IMR-90 (cell line): ENCODE data around the gene NPPA. TPM values are rescaled to one million over a fixed set of nuclear protein-coding genes. Genes with fewer than 3 reads are reported as not detected.

Source experiments
- ATAC-seq: fragments of 200-7000 bp; cut with Tn5 transposase; 2 replicates; pipeline ENCODE4 v1.9.1; 2020; ENCODE audit warnings: low read depth, mild to moderate bottlenecking, moderate library complexity
- BruUV-seq: library from RNA; stranded (reverse); fragments of 400-500 nt; replicated peaks from 2 replicates; lab custom pipeline; 2021; lab: Mats Ljungman, UMichigan
- CTCF ChIA-PET: fragments of 300-600 bp; formaldehyde crosslinking; extraction: SDS; loops from one replicate; lab custom pipeline; 2021; ENCODE audit warnings: antibody characterized with exemption; lab: Yijun Ruan, JAX
- POLR2A ChIA-PET: fragments of 300-600 bp; sonication (Branson Sonifier 250); formaldehyde crosslinking; loops from one replicate; lab custom pipeline; 2022; ENCODE audit warnings: antibody characterized with exemption; ENCODE audit not compliant: unreplicated experiment; lab: Charles Lee
- DNase-seq: peaks from one replicate; pipeline ENCODE4 v3.0.0; 2013
- H2AFZ ChIP-seq: replicated peaks from 2 replicates; pipeline ENCODE3; 2013; ENCODE audit warnings: low read length, mild to moderate bottlenecking; ENCODE audit not compliant: poor library complexity
- H2AK5ac ChIP-seq: 2 replicates; pipeline ENCODE4 v1.6.1; 2013; ENCODE audit warnings: low read depth, low read length, inconsistent platforms
- H2AK9ac ChIP-seq: replicated peaks from 2 replicates; pipeline ENCODE3; 2013; ENCODE audit warnings: mild to moderate bottlenecking, low read depth, low read length, moderate library complexity; ENCODE audit not compliant: poor library complexity
- H2BK120ac ChIP-seq: 2 replicates; pipeline ENCODE4 v1.6.1; 2013; ENCODE audit warnings: low read depth, low read length, inconsistent platforms
- H2BK15ac ChIP-seq: 3 replicates; pipeline ENCODE4 v1.6.1; 2013; ENCODE audit warnings: low read depth, low read length, inconsistent platforms
- H2BK20ac ChIP-seq: 2 replicates; pipeline ENCODE4 v1.6.1; 2013; ENCODE audit warnings: low read depth, mild to moderate bottlenecking, inconsistent platforms, low read length, moderate library complexity
- H2BK5ac ChIP-seq: 2 replicates; pipeline ENCODE4 v1.6.1; 2013; ENCODE audit warnings: mild to moderate bottlenecking, low read depth, low read length, inconsistent platforms; ENCODE audit not compliant: poor library complexity, severe bottlenecking
- H3K14ac ChIP-seq: replicated peaks from 2 replicates; pipeline ENCODE4 v1.6.1; 2013; ENCODE audit warnings: low read depth, low read length, inconsistent platforms
- H3K18ac ChIP-seq: 2 replicates; pipeline ENCODE4 v1.6.1; 2013; ENCODE audit warnings: low read depth, low read length, control low read depth
- H3K23ac ChIP-seq: 2 replicates; pipeline ENCODE4 v1.6.1; 2013; ENCODE audit warnings: low read depth, low read length, inconsistent platforms
- H3K27ac ChIP-seq: 2 replicates; pipeline ENCODE4 v1.5.1; 2013; ENCODE audit warnings: mild to moderate bottlenecking, control low read depth, low read length; ENCODE audit not compliant: insufficient read depth
- H3K27me3 ChIP-seq: 2 replicates; pipeline ENCODE4 v1.6.1; 2013; ENCODE audit warnings: low read length; ENCODE audit not compliant: control insufficient read depth, insufficient read depth
- H3K36me3 ChIP-seq: 2 replicates; pipeline ENCODE4 v1.6.1; 2013; ENCODE audit warnings: low read length, mixed read lengths; ENCODE audit not compliant: control insufficient read depth, insufficient read depth
- H3K4ac ChIP-seq: 2 replicates; pipeline ENCODE4 v1.6.1; 2013; ENCODE audit warnings: low read depth, low read length, inconsistent platforms
- H3K4me1 ChIP-seq: 2 replicates; pipeline ENCODE4 v1.6.1; 2013; ENCODE audit warnings: low read length, mixed read lengths; ENCODE audit not compliant: control insufficient read depth, insufficient read depth
- H3K4me2 ChIP-seq: 2 replicates; pipeline ENCODE4 v1.6.1; 2013; ENCODE audit warnings: low read depth, mild to moderate bottlenecking, control low read depth, low read length, moderate library complexity
- H3K4me3 ChIP-seq: 2 replicates; pipeline ENCODE4 v1.5.1; 2013; ENCODE audit warnings: low read depth, mild to moderate bottlenecking, control low read depth, low read length, moderate library complexity; ENCODE audit not compliant: insufficient read depth
- H3K56ac ChIP-seq: 2 replicates; pipeline ENCODE4 v1.6.1; 2013; ENCODE audit warnings: low read length, inconsistent platforms; ENCODE audit not compliant: insufficient read depth; ENCODE audit errors: extremely low read depth
- H3K79me1 ChIP-seq, 2 experiments: 2 replicates each; pipeline ENCODE4 v1.6.1; 2013; ENCODE audit warnings: low read length in 2 of 2, inconsistent platforms in 1 of 2, low read depth in 1 of 2
- H3K9ac ChIP-seq: 2 replicates; pipeline ENCODE4 v1.6.1; 2013; ENCODE audit warnings: low read depth, low read length, control low read depth
- H3K9me1 ChIP-seq: 2 replicates; pipeline ENCODE4 v1.6.1; 2013; ENCODE audit warnings: low read length, inconsistent platforms; ENCODE audit not compliant: insufficient read depth
- H3K9me3 ChIP-seq: 2 replicates; pipeline ENCODE4 v1.6.1; 2013; ENCODE audit warnings: low read length; ENCODE audit not compliant: control insufficient read depth, insufficient read depth
- H4K20me1 ChIP-seq: 2 replicates; pipeline ENCODE4 v1.6.1; 2013; ENCODE audit warnings: low read length, inconsistent platforms; ENCODE audit not compliant: insufficient read depth
- H4K5ac ChIP-seq: 2 replicates; pipeline ENCODE4 v1.6.1; 2013; ENCODE audit warnings: mild to moderate bottlenecking, low read depth, low read length, control low read depth
- H4K8ac ChIP-seq, 2 experiments: 2 replicates each; pipeline ENCODE4 v1.6.1; 2013; ENCODE audit warnings: low read depth in 2 of 2, low read length in 2 of 2, control low read depth in 1 of 2, inconsistent platforms in 1 of 2
- H4K91ac ChIP-seq: 2 replicates; pipeline ENCODE4 v1.6.1; 2013; ENCODE audit warnings: low read depth, low read length, inconsistent platforms; ENCODE audit not compliant: insufficient read depth
- CHD1 ChIP-seq: IDR thresholded peaks from 2 replicates; pipeline ENCODE4 v1.6.1; 2012; ENCODE audit warnings: low read depth, low read length, improper control_type of control experiment
- ELK1 ChIP-seq: fragments of 150-350 bp; IDR thresholded peaks from 2 replicates; pipeline ENCODE4 v1.6.1; 2016; ENCODE audit warnings: low read depth, mild to moderate bottlenecking, low read length, moderate library complexity, borderline replicate concordance
- POLR2A ChIP-seq: IDR thresholded peaks from 2 replicates; pipeline ENCODE4 v1.6.1; 2012; ENCODE audit warnings: mild to moderate bottlenecking, low read depth, low read length
- RAD21 ChIP-seq: IDR thresholded peaks from 2 replicates; pipeline ENCODE4 v1.6.1; 2012; ENCODE audit warnings: low read length, improper control_type of control experiment
- USF2 ChIP-seq: fragments of 150-350 bp; IDR thresholded peaks from 2 replicates; pipeline ENCODE4 v1.6.1; 2017; ENCODE audit warnings: mild to moderate bottlenecking, antibody characterized with exemption, low read length, low read depth
- WGBS, 2 experiments: methylation state at CpG; one replicate each; pipeline versions ENCODE4 v1.1.5 to v1.1.7; 2013; ENCODE audit warnings: missing lambda C conversion rate in 2 of 2; ENCODE audit not compliant: insufficient read length in 1 of 2; ENCODE audit errors: extremely low coverage in 2 of 2; 5-methylcytosine and 5-hydroxymethylcytosine counted together
- dilution Hi-C: fragments of 300-500 bp; cut with HindIII; formaldehyde crosslinking; loops from one replicate; pipeline ENCODE4 v1.14.3; 2018; ENCODE audit warnings: low sequenced_read_pairs; ENCODE audit not compliant: unreplicated experiment
- in situ Hi-C: fragments of 300-500 bp; cut with MboI; formaldehyde crosslinking; loops from 3 replicates; pipeline ENCODE4 v1.14.3; 2019; ENCODE audit warnings: low sequenced_read_pairs, inconsistent platforms, mixed read lengths
- intact Hi-C: fragments of 100-400 bp; cut with micrococcal nuclease; formaldehyde crosslinking; loops from 2 replicates; pipeline ENCODE4 v1.10.0; 2022
- polyA plus RNA-seq, 3 experiments: library from polyadenylated mRNA; depleted of rRNA; stranded (reverse); fragments of >200 nt; gene quantifications; 2 replicates each; pipeline ENCODE4 v1.2.3, GENCODE V29; 2012; ENCODE audit warnings: low replicate concordance in 1 of 3
- total RNA-seq: library from RNA; depleted of rRNA; stranded (reverse); fragments of >200 nt; gene quantifications from 2 replicates; pipeline ENCODE4 v1.2.3, GENCODE V29; 2012

NPPA gene
- total and polyA plus RNA-seq, 2 of the 4 experiments (the other 2 are of a cell fraction), result not detected

GRCh38 chr1:11835441-11836225, 11.9 kb downstream of the NPPA start:
- Histone ChIP-seq H2AK9ac (no peak overlapping the region), H3K18ac (no peak overlapping the region), H2BK15ac (no peak overlapping the region), H2BK120ac (no peak overlapping the region), H4K20me1 (peaks cover 9% of the 10 kb centered on the region; the same call in 1 of the 2 replicates), H2BK20ac (no peak overlapping the region), H3K9me3 (no peaks in the 10 kb centered on the region), H4K8ac (no peak overlapping the region), H2BK5ac (no peak overlapping the region), H3K79me1 (peaks cover 0 to 4% of the 10 kb centered on the region in 2 experiments; a peak in 2 of 4 replicates), H3K27ac (no peak overlapping the region), H3K4me3 (no peak overlapping the region), H3K4me1 (no peaks in the 10 kb centered on the region), H3K27me3 (no peaks in the 10 kb centered on the region), H3K9me1 (no peaks in the 10 kb centered on the region), H2AK5ac (no peak overlapping the region), H4K91ac (no peak overlapping the region), H4K5ac (no peak overlapping the region), H3K4me2 (no peak overlapping the region), H3K56ac (no peak overlapping the region), H3K14ac (no peak overlapping the region), H3K23ac (no peak overlapping the region), H3K4ac (no peak overlapping the region), H3K9ac (no peak overlapping the region), H3K36me3 (peaks cover 77% of the 10 kb centered on the region), H2AFZ (no peak overlapping the region)
- DNase-seq (no peak), ATAC-seq (no peak)
- 98% methylated on average over 19 of the region's 28 CpGs; no CpG with 5 or more reads in 1 of the 2 experiments for WGBS, 2 experiments
- intact Hi-C loops, result no loop called here
- dilution Hi-C loops, result no loop called here
- TF ChIP-seq USF2, result no peak
- TF ChIP-seq ELK1, result no peak
- no peak for TF ChIP-seq CHD1
- no peak for TF ChIP-seq POLR2A
- TF ChIP-seq RAD21, result no peak
- POLR2A ChIA-PET, result no interaction called here
- CTCF ChIA-PET, result no interaction called here
- BruUV-seq, result no TSS peak
- in situ Hi-C loops, result no loop called here
